HUES6 (cell line): ENCODE measurements around the gene DHX57.

Source experiments
- H3K27ac ChIP-seq: 2 replicates; pipeline ENCODE4 v1.7.0; 2013; ENCODE audit warnings: low read depth, mild to moderate bottlenecking, low read length, inconsistent platforms
- H3K27me3 ChIP-seq: 2 replicates; pipeline ENCODE4 v1.6.1; 2013; ENCODE audit warnings: low read length; ENCODE audit not compliant: control insufficient read depth, insufficient read depth
- H3K36me3 ChIP-seq: 2 replicates; pipeline ENCODE4 v1.6.1; 2013; ENCODE audit warnings: low read length; ENCODE audit not compliant: control insufficient read depth, insufficient read depth
- H3K4me1 ChIP-seq: 2 replicates; pipeline ENCODE4 v1.6.1; 2013; ENCODE audit warnings: low read length; ENCODE audit not compliant: control insufficient read depth, insufficient read depth
- H3K4me3 ChIP-seq: 2 replicates; pipeline ENCODE4 v1.5.1; 2013; ENCODE audit warnings: low read depth, low read length
- H3K9ac ChIP-seq: one replicate; pipeline ENCODE4 v1.6.1; 2013; ENCODE audit warnings: mild to moderate bottlenecking, low read length
- H3K9me3 ChIP-seq: 2 replicates; pipeline ENCODE4 v1.6.1; 2013; ENCODE audit warnings: low read depth, low read length; ENCODE audit not compliant: control insufficient read depth, insufficient read depth

Gene DHX57

DNA sequence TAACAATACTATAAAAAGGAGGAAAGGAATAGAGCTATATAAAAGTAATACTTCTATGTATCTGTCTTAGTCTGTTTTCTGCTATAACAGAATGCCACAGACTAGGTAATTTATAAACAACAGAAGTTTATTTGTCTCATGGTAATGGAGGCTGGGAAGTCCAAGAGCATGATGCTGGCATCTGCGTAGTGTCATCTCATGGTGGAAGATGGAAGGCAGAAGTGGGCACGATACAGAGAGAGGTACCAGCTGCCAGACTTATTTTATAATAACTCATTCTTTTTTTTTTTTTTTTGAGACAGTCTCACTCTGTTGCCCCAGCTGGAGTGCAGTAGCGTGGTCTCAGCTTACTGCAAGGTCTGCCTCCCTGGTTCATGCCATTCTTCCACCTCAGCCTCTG, 4.3 kb downstream of the DHX57 start:
- no peak overlapping the region for H3K27ac ChIP-seq
- H3K36me3 ChIP-seq, result peaks cover 15% of the 10 kb centered on the region
- H3K4me3 ChIP-seq, result no peak overlapping the region
- H3K9me3 ChIP-seq, result no peaks in the 10 kb centered on the region
- 0 out of 2 replicates have a peak, but pooled peaks cover 2% of the 10 kb centered on the region for H3K4me1 ChIP-seq
- no peak overlapping the region for H3K9ac ChIP-seq
- H3K27me3 ChIP-seq, result no peaks in the 10 kb centered on the region

DNA sequence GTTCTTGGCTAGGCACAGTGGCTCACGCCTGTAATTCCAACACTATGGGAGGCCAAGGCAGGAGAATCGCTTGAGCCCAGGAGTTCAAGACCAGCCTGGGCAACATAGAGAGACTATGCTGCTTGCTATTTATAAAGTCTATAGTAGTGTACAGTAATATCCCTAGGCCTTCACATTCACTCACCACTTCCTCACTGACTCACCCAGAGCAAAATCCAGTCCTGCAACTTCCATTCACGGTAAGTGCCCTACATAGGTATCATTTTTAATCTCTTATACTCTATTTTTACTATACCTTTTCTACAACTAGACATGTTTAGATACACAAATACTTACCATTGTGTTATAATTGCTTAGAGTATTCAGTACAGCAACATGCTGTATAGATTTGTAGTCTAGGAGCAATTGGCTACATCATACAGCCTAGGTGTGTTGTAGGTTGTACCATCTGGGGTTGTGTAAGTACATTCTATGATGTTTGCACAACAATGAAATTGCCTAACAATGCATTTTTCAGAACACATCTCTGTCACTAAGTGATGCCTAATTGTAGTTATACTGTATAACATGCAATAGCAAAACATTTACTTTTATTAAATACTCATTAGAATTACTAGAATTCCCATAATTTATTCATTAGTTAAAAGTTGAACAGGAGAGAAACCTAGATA, 8.8 kb downstream of the DHX57 start:
- Histone ChIP-seq H3K36me3 (peaks cover 32% of the 10 kb centered on the region), H3K4me1 (no peaks in the 10 kb centered on the region), H3K27ac (no peak overlapping the region), H3K27me3 (no peaks in the 10 kb centered on the region), H3K4me3 (no peak overlapping the region), H3K9ac (no peak overlapping the region), H3K9me3 (no peaks in the 10 kb centered on the region)

DNA sequence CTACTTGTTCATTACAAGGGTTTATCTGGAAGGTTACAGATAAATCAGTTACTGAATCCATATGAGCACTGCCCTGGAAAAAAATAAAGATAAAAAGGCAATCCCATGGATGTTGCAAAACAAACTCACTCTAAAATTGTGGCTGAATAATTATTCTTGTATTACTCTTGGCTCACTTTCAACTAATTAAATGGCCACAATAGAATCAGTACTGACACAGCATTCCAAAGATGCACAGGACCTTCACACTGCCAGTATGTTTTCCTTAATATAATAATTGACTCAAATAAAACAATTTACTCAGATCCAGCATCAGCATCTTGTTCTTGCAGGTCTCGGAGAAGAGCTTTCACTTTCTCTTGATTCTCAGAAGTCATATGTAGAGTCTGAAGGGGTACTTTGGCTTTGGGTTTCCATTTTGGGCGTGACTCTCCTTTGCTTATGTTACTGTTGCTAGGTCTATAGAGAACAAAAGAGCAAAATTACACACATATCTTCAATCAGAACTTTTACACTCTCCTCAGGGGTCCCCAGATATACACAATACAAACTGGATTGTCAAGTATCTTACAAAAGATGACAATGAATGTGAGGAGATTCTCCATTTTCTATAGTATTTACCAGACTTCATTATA, 12.6 kb downstream of the DHX57 start:
- Histone ChIP-seq H3K27ac (no peak overlapping the region), H3K9me3 (no peaks in the 10 kb centered on the region), H3K4me1 (no peaks in the 10 kb centered on the region), H3K36me3 (peaks cover 66% of the 10 kb centered on the region), H3K9ac (no peak overlapping the region), H3K27me3 (no peaks in the 10 kb centered on the region), H3K4me3 (no peak overlapping the region)

- no peaks in the 10 kb centered on the region for H3K4me1 ChIP-seq
- H3K4me3 ChIP-seq, result no peak overlapping the region
- H3K9me3 ChIP-seq, result no peaks in the 10 kb centered on the region
- H3K27ac ChIP-seq, result no peak overlapping the region
- no peaks in the 10 kb centered on the region for H3K27me3 ChIP-seq
- no peak overlapping the region for H3K9ac ChIP-seq
- peaks cover 63% of the 10 kb centered on the region for H3K36me3 ChIP-seq
Measured at GRCh38 chr2:38862476-38862875, 13.3 kb downstream of the DHX57 start.

DNA sequence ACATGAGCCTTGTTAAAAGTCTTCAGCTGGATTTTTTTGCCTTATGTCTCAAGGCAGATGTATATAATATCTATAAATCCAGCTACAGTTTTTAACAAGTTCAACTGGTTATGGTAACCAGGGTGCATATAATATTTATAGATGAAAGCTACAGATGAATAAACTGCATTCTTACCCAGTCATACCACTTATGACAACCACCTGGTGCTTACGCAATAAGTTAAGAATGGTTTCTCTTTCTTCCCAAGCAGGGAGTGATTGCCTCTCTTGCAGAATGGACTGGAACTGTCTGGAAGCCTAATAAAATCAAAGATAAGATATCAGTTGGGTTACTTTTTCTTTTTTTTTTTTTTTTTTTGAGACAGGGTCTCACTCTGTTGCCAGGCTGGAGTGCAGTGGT, 19.6 kb downstream of the DHX57 start:
- peaks cover 81% of the 10 kb centered on the region for H3K36me3 ChIP-seq
- H3K9me3 ChIP-seq, result no peaks in the 10 kb centered on the region
- no peak overlapping the region for H3K9ac ChIP-seq
- no peaks in the 10 kb centered on the region for H3K4me1 ChIP-seq
- H3K27me3 ChIP-seq, result no peaks in the 10 kb centered on the region
- H3K4me3 ChIP-seq, result no peak overlapping the region
- H3K27ac ChIP-seq, result no peak overlapping the region

GRCh38 chr2:38850045-38850444, 25.7 kb downstream of the DHX57 start:
- no peak overlapping the region for H3K4me3 ChIP-seq
- peaks cover 71% of the 10 kb centered on the region for H3K36me3 ChIP-seq
- no peaks in the 10 kb centered on the region for H3K4me1 ChIP-seq
- no peak overlapping the region for H3K27ac ChIP-seq
- H3K9me3 ChIP-seq, result no peaks in the 10 kb centered on the region
- H3K9ac ChIP-seq, result no peak overlapping the region
- no peaks in the 10 kb centered on the region for H3K27me3 ChIP-seq

GRCh38 chr2:38836791-38837190, 38.9 kb downstream of the DHX57 start:
- Histone ChIP-seq H3K9ac (no peak overlapping the region), H3K9me3 (no peaks in the 10 kb centered on the region), H3K4me1 (no peaks in the 10 kb centered on the region), H3K36me3 (peaks cover 54% of the 10 kb centered on the region), H3K4me3 (no peak overlapping the region), H3K27me3 (no peaks in the 10 kb centered on the region), H3K27ac (no peak overlapping the region)

- Histone ChIP-seq H3K9me3 (no peaks in the 10 kb centered on the region), H3K27me3 (no peaks in the 10 kb centered on the region), H3K9ac (no peak overlapping the region), H3K4me1 (no peaks in the 10 kb centered on the region), H3K4me3 (no peak overlapping the region), H3K27ac (no peak overlapping the region), H3K36me3 (peaks cover 50% of the 10 kb centered on the region)
Measured at GRCh38 chr2:38835990-38836389, 39.7 kb downstream of the DHX57 start.

GRCh38 chr2:38835015-38835601, 40.6 kb downstream of the DHX57 start:
- Histone ChIP-seq H3K9me3 (no peaks in the 10 kb centered on the region), H3K27ac (no peak overlapping the region), H3K4me3 (no peak overlapping the region), H3K27me3 (no peaks in the 10 kb centered on the region), H3K36me3 (peaks cover 51% of the 10 kb centered on the region), H3K4me1 (no peaks in the 10 kb centered on the region), H3K9ac (no peak overlapping the region)

DNA sequence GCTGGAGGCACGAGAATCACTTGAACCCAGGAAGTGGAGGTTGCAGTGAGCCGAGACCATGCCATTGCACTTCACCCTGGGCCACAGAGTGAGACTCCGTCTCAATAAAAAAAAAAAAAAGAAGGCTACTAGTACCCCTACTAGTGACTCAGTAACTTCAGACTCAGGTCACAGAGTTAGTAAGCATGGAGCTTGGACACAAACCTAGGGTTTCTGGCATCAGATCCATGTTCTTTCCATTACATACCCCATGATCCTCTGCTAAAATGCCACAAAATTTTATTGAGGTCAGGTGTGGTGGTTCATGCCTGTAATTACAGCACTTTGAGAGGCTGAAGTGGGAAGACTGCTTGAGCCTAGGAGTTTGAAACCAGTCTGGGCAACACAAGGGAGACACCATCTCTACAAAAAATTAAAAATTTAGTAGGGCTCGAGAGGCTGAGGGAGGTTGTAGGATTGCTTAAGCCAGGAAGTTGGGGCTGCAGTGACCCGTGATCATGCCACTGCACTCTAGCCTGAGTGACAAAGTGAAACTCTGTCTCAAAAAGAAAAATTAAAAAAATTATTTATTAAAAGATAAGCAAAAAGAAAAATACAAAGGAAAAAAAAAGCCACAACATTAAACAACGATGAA, 45.1 kb downstream of the DHX57 start:
- peaks cover 35% of the 10 kb centered on the region for H3K36me3 ChIP-seq
- H3K4me3 ChIP-seq, result no peak overlapping the region
- peaks cover 3% of the 10 kb centered on the region; the same call in 1 of the 2 replicates for H3K4me1 ChIP-seq
- H3K9ac ChIP-seq, result no peak overlapping the region
- no peak overlapping the region for H3K27ac ChIP-seq
- H3K9me3 ChIP-seq, result no peaks in the 10 kb centered on the region
- no peaks in the 10 kb centered on the region for H3K27me3 ChIP-seq

DNA sequence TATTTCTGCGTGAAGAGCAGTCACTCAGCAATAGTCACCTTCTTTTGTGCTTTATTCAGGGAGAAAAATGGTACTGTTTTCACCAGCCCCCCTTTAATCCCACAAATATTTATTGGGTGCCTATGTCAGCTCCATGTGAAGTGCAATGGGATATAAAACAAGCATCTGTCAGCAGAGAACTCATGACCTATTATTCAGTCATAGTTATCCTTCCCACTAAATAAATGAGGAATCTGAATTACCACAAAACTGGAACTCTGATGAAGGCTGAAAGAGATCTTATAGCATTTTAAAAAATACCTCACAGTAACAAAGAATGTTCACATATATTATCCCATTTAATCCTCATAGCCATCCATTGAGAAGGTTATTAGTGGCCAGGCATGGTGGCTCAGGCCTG, 45.8 kb downstream of the DHX57 start:
- H3K4me1 ChIP-seq, result peaks cover 3% of the 10 kb centered on the region; the same call in 1 of the 2 replicates
- H3K36me3 ChIP-seq, result peaks cover 34% of the 10 kb centered on the region
- H3K4me3 ChIP-seq, result no peak overlapping the region
- H3K27ac ChIP-seq, result no peak overlapping the region
- H3K9ac ChIP-seq, result no peak overlapping the region
- H3K27me3 ChIP-seq, result no peaks in the 10 kb centered on the region
- H3K9me3 ChIP-seq, result no peaks in the 10 kb centered on the region
